ENCODE measurements around the gene TMEM183A. TPM values are rescaled to one million over a fixed set of nuclear protein-coding genes. Genes with fewer than 3 reads are reported as not detected.

Gene TMEM183A
- total RNA-seq, 1 experiment from 2014 or later: 64.7 TPM

DNA sequence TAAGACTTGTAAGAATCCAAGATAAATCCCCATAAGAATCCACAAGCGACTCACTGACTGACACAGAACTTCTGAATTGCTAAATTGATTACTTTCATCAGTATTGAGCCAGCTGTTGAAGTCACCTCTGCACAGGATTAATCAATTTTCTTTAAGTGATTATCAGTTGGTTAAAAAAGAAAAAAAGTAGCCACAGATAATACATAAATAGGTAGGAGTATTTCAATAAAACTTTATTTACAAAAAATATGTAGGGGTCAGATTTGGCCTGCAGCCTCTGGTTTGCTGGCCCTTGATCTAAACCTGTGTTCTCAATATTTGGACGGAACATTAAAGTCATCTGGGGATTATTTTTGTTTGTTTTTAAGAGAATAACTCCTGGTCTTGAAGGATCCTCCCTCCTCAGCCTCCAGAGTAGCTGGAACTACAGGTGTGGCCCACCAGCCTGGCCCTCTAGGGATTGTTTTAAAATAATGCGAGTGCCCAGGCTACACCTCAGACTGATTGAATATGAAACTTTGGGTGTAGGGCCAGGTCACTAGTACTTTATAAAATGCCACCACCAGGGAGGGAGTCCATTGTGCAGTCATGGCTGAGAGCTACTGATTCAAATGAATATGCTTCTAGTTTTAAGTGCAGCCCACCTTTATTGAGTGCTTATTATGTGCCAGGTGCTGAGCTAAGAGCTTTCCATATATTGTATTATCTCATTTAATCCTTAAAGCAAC lies 6.8 kb upstream of the TMEM183A start:
- no peaks in the 10 kb centered on the region for H4K20me1 ChIP-seq (ENCODE audit: insufficient read depth)
- H3K9ac ChIP-seq (ENCODE audit: low read length): no peak overlapping the region
- peak overlapping the region; percentile 85 for H2AFZ ChIP-seq (ENCODE audit: low read depth, low read length, poor library complexity, severe bottlenecking)
- ChIA-PET POLR2A (no interaction called here), CTCF (interaction anchor here (1.4 kb wide), 1 partner anchor 10 kb away, joined by 5 read pairs; no protein-coding TSS in a partner anchor), RAD21 (ENCODE audit: low non-redundant PET in 1 of 2, low total read pairs in 2 of 2, uncharacterized antibody in 2 of 2, unreplicated experiment in 2 of 2) (no interaction called here)
- H3K36me3 ChIP-seq (ENCODE audit: control insufficient read depth in 1 of 2, insufficient read depth in 2 of 2, low read length in 2 of 2): no peaks in the 10 kb centered on the region
- ATAC-seq: no peak; the same call in 1 of the 2 replicates
- peaks cover 0 to 3% of the 10 kb centered on the region in 2 experiments; a peak in 1 of 4 replicates for H3K4me1 ChIP-seq (ENCODE audit: control insufficient read depth in 1 of 2, insufficient read depth in 2 of 2, low read length in 2 of 2)
- H3K4me2 ChIP-seq (ENCODE audit: low read length): no peak overlapping the region
- no peak overlapping the region for H3K27ac ChIP-seq (ENCODE audit: low read depth, low read length)
- H3K9me3 ChIP-seq (ENCODE audit: control insufficient read depth in 1 of 2, insufficient read depth in 1 of 2, low read depth in 1 of 2, low read length in 2 of 2): no peaks in the 10 kb centered on the region
- no peaks in the 10 kb centered on the region for H3K9me2 ChIP-seq (ENCODE audit: insufficient read depth)
- BruUV-seq (replicated peaks): no TSS peak
- no peak for DNase-seq (ENCODE audit: low read depth, low spot score)
- H3K4me3 ChIP-seq (replicated peaks in 1 of 2; ENCODE audit: low read depth in 1 of 2, low read length in 2 of 2): no peak overlapping the region
- H3K79me2 ChIP-seq (ENCODE audit: insufficient read depth, low read length): no peaks in the 10 kb centered on the region
- TF ChIP-seq CTCF (IDR thresholded peaks at IDR 0.05 in 2 of 3, conservative IDR thresholded peaks at IDR 0.05 in 1 of 3; ENCODE audit: borderline replicate concordance in 1 of 3, insufficient read depth in 1 of 3, low read depth in 2 of 3, low read length in 2 of 3) (no peak), ZBTB33 (IDR thresholded peaks at IDR 0.05; ENCODE audit: extremely low read depth, insufficient replicate concordance, low read length) (no peak)
- peaks cover 11% of the 10 kb centered on the region; the same call in 1 of the 2 replicates for H3K27me3 ChIP-seq (ENCODE audit: insufficient read depth, low read length)
- intact Hi-C loops (cut with micrococcal nuclease): no loop called here
